Measurements from ENCODE around the gene TMEM165.

DNA sequence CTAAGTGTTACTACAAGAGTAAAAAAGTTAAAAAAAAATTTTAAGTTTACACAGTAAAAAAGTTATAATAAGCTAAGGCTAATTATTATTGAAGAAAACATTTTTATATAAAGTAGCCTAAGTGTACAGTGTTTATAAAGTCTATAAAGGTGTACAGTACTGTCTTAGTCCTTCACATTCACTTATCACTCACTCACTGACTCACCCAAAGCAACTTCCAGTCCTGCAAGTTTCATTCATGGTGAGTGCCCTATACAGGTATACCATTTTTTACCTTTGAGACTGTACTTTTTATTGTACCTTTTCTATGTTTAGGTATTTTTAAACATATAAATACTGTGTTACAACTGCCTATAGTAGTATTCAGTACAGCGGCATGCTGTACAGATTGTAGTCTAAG, 74.2 kb downstream of the TMEM165 start:
- TF ChIP-seq CTCF (IDR thresholded peaks at IDR 0.05; ENCODE audit: low read depth, low read length) = no peak
- TF ChIP-seq EZH2phosphoT487 (IDR thresholded peaks at IDR 0.05; ENCODE audit: low read depth) = no peak
